ENCODE results near the gene SFXN5. TPM values are rescaled to one million over a fixed set of nuclear protein-coding genes. Genes with fewer than 3 reads are reported as not detected.

Gene SFXN5
- total RNA-seq, 1 donor from 2014 or later, result 20.2 TPM

DNA sequence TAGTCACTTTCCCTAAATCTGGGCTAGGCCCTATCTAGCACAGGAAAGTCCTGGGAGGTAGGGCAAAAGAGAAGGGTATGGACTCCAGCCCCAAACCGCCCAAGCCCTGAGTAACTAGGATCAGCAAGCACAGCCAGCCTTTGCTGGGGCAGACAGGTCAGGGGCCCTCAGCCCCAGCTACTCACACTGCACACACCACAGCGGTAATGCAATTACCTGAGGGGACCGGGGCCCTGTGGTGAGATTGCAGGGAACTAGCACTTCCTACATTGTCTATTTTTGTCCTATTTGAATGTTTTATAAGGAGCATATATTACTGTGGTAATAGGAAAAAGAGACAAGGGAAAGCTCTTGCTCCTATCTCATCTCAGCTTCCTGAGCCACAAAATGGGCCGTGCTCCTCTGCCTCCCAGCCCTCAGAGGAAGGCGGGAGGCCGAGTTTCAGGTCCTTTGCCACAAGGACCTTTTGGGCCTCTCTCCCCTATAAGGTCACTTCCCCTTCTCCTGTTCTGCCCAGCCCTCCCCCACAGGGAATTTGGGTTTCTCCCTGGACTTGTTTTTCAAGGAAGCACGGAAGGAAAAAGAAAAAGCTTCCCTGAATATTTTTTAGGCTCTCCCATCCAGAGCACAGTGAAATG, 20.8 kb upstream of the SFXN5 start:
- Mint-ChIP-seq H3K9me3 (no peaks in the 10 kb centered on the region), H3K27ac (peak overlapping the region; percentile 68), H3K4me1 (peaks cover 32% of the 10 kb centered on the region), H3K4me3 (no peak overlapping the region), H3K27me3 (ENCODE audit: low read depth) (no peaks in the 10 kb centered on the region), H3K36me3 (peaks cover 3% of the 10 kb centered on the region)
- no peak for DNase-seq (ENCODE audit: low spot score in 2 of 2, unreplicated experiment in 2 of 2)
- TF ChIP-seq CTCF (IDR thresholded peaks at IDR 0.05; ENCODE audit: unreplicated experiment), result no peak

DNA sequence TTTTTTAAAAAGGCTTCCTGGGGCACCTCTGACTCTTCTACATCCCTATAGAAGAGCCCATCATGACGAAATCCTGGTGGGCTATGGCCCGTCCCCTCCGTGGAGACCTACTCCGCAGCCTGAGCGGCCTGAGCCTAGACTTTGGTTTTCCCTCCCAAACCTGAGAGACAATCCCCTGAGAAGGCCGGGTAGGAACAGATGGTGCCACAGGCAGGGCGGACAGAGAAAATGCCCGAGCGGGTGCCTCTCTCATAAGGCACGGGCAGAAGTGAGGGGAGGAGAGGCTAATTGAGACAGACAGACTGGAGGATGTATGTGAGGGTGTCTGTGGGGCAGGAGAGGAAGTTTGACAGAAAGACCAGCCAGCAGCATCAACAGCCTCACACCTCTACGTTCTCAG, 20.2 kb upstream of the SFXN5 start:
- no peaks in the 10 kb centered on the region for H3K27me3 Mint-ChIP-seq (ENCODE audit: low read depth)
- peaks cover 33% of the 10 kb centered on the region for H3K4me1 Mint-ChIP-seq
- H3K4me3 Mint-ChIP-seq, result no peak overlapping the region
- TF ChIP-seq CTCF (IDR thresholded peaks at IDR 0.05; ENCODE audit: unreplicated experiment), result no peak
- H3K9me3 Mint-ChIP-seq, result no peaks in the 10 kb centered on the region
- H3K27ac Mint-ChIP-seq, result peak overlapping the region; percentile 68
- DNase-seq (ENCODE audit: low spot score in 2 of 2, unreplicated experiment in 2 of 2), result no peak
- peaks cover 3% of the 10 kb centered on the region for H3K36me3 Mint-ChIP-seq

DNA sequence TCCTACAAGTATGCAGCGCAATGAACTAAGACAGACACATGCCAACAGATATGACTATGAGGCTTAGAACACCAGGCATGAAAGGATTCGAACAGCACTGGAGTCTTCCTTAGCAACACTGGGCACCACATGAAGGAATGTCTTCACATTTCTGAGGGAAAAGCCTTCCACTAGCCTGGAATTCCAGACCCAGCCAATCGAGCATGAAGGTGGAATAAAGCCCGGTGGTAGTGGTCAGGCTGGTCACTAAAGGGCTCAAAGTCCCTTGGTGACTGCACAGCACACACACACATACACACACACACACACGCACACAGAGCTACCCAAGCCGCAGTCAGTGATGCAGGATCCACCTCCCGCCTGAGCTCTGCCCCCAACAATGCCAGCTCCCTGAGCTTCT, 19.7 kb upstream of the SFXN5 start:
- H3K27me3 Mint-ChIP-seq (ENCODE audit: low read depth), result no peaks in the 10 kb centered on the region
- peaks cover 33% of the 10 kb centered on the region for H3K4me1 Mint-ChIP-seq
- peak overlapping the region; percentile 48 for H3K27ac Mint-ChIP-seq
- no peaks in the 10 kb centered on the region for H3K9me3 Mint-ChIP-seq
- no peak overlapping the region for H3K4me3 Mint-ChIP-seq
- H3K36me3 Mint-ChIP-seq, result peaks cover 3% of the 10 kb centered on the region
- DNase-seq (ENCODE audit: low spot score in 2 of 2, unreplicated experiment in 2 of 2), result no peak
- no peak for TF ChIP-seq CTCF (IDR thresholded peaks at IDR 0.05; ENCODE audit: unreplicated experiment)

- no peak for TF ChIP-seq CTCF (IDR thresholded peaks at IDR 0.05; ENCODE audit: unreplicated experiment)
- Mint-ChIP-seq H3K36me3 (peaks cover 3% of the 10 kb centered on the region), H3K27me3 (ENCODE audit: low read depth) (no peaks in the 10 kb centered on the region), H3K9me3 (no peaks in the 10 kb centered on the region), H3K4me1 (peaks cover 40% of the 10 kb centered on the region), H3K27ac (peak overlapping the region; percentile 97), H3K4me3 (peak overlapping the region; percentile 15)
- DNase-seq (ENCODE audit: low spot score in 2 of 2, unreplicated experiment in 2 of 2), result peak; percentile 51 to 69
Observed at GRCh38 chr2:73089270-73090030, 17.9 kb upstream of the SFXN5 start.

- H3K9me3 Mint-ChIP-seq, result no peaks in the 10 kb centered on the region
- no peak for DNase-seq (ENCODE audit: low spot score in 2 of 2, unreplicated experiment in 2 of 2)
- H3K4me3 Mint-ChIP-seq, result no peak overlapping the region
- TF ChIP-seq CTCF (IDR thresholded peaks at IDR 0.05; ENCODE audit: unreplicated experiment), result no peak
- H3K4me1 Mint-ChIP-seq, result peaks cover 38% of the 10 kb centered on the region
- no peaks in the 10 kb centered on the region for H3K27me3 Mint-ChIP-seq (ENCODE audit: low read depth)
- peak overlapping the region; percentile 97 for H3K27ac Mint-ChIP-seq
- peaks cover 3% of the 10 kb centered on the region for H3K36me3 Mint-ChIP-seq
Observed at GRCh38 chr2:73088703-73089102, 17.2 kb upstream of the SFXN5 start.
